A673 (cell line): ENCODE data around the gene TSPAN4.

ENCODE experiments used
- EZH2 ChIP-seq: fragments of 200-600 bp; sonication (generic); IDR thresholded peaks from 2 replicates; pipeline ENCODE4 v1.6.1; 2017; ENCODE audit warnings: borderline replicate concordance, low read depth, mild to moderate bottlenecking, mixed read lengths, antibody characterized with exemption, low read length; ENCODE audit not compliant: poor library complexity, severe bottlenecking
- TF ChIP-seq, protein P1 (sequence below): fragments of 300-800, 200-600 bp; sonication (generic); conservative IDR thresholded peaks from 2 replicates; pipeline ENCODE4 v1.5.1; 2017; ENCODE audit warnings: low read depth, mild to moderate bottlenecking, antibody characterized with exemption, low read length, moderate library complexity, mixed read lengths

- TF ChIP-seq, protein P1, sequence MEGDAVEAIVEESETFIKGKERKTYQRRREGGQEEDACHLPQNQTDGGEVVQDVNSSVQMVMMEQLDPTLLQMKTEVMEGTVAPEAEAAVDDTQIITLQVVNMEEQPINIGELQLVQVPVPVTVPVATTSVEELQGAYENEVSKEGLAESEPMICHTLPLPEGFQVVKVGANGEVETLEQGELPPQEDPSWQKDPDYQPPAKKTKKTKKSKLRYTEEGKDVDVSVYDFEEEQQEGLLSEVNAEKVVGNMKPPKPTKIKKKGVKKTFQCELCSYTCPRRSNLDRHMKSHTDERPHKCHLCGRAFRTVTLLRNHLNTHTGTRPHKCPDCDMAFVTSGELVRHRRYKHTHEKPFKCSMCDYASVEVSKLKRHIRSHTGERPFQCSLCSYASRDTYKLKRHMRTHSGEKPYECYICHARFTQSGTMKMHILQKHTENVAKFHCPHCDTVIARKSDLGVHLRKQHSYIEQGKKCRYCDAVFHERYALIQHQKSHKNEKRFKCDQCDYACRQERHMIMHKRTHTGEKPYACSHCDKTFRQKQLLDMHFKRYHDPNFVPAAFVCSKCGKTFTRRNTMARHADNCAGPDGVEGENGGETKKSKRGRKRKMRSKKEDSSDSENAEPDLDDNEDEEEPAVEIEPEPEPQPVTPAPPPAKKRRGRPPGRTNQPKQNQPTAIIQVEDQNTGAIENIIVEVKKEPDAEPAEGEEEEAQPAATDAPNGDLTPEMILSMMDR, result no peak
- TF ChIP-seq EZH2, result no peak
Measured at GRCh38 chr11:899724-900123, 57.1 kb downstream of the TSPAN4 start.
